Naive B cell (primary cell): ENCODE data around the gene PPDPF. TPM values are rescaled to one million over a fixed set of nuclear protein-coding genes. Genes with fewer than 3 reads are reported as not detected.
"Not testable (repeated sequence)": the region's sequence is repeated elsewhere in the genome, so short reads cannot be mapped to it uniquely, and the experiment has no call there.

Experiments used
- ATAC-seq, 2 donors: fragments of 150-1000 bp; cut with Tn5 transposase; 2 replicates each; pipeline ENCODE4 v1.10.0; 2021; ENCODE audit warnings: low read depth in 2 of 2, mild to moderate bottlenecking in 2 of 2, moderate library complexity in 2 of 2
- DNase-seq: peaks from one replicate; pipeline ENCODE4 v3.0.0; 2022
- H3K27ac Mint-ChIP-seq, 6 donors: one replicate each; pipeline ENCODE4 v1.8.0; 2020 to 2022; ENCODE audit warnings: mild to moderate bottlenecking in 6 of 6, mixed read lengths in 6 of 6, moderate library complexity in 5 of 6, inconsistent platforms in 2 of 6
- H3K27me3 Mint-ChIP-seq, 3 donors: one replicate each; pipeline ENCODE4 v1.8.0; 2021 to 2022; ENCODE audit warnings: mixed read lengths in 3 of 3, mild to moderate bottlenecking in 1 of 3
- H3K36me3 Mint-ChIP-seq, 2 donors: one replicate each; pipeline ENCODE4 v1.8.0; 2020 to 2022; ENCODE audit warnings: mixed read lengths in 2 of 2, inconsistent platforms in 1 of 2, mild to moderate bottlenecking in 1 of 2
- H3K4me1 Mint-ChIP-seq, 3 donors: one replicate each; pipeline ENCODE4 v1.8.0; 2020 to 2022; ENCODE audit warnings: mixed read lengths in 3 of 3, inconsistent platforms in 1 of 3, mild to moderate bottlenecking in 1 of 3, moderate library complexity in 1 of 3
- H3K4me3 Mint-ChIP-seq, 8 donors: one replicate each; pipeline ENCODE4 v1.8.0; 2020 to 2022; ENCODE audit warnings: mild to moderate bottlenecking in 8 of 8, mixed read lengths in 8 of 8, moderate library complexity in 8 of 8, inconsistent platforms in 2 of 8
- H3K9me3 Mint-ChIP-seq, 7 donors: one replicate each; pipeline ENCODE4 v1.8.0; 2020 to 2022; ENCODE audit warnings: mixed read lengths in 7 of 7, mild to moderate bottlenecking in 5 of 7, inconsistent platforms in 2 of 7, moderate library complexity in 1 of 7
- polyA plus RNA-seq, 6 donors: library from polyadenylated mRNA; unstranded; fragments of 300-500 nt; fragmentation: Illumina TruSeq; gene quantifications; one replicate each; pipeline ENCODE4 v1.2.3, GENCODE V29; 2021; ENCODE audit warnings: low read depth in 6 of 6

Gene PPDPF
- polyA plus RNA-seq, 6 donors from 2014 or later, result 40.2 to 132 (median 67.5) TPM

- Mint-ChIP-seq H3K36me3 (no peaks in the 10 kb centered on the region), H3K27me3 (no peaks in the 10 kb centered on the region), H3K27ac (peak overlapping the region in 2 of 6 donors; percentile 76 to 88), H3K9me3 (no peaks in the 10 kb centered on the region), H3K4me1 (peaks cover 20 to 30% (median 22%) of the 10 kb centered on the region in 3 donors), H3K4me3 (peak overlapping the region in 7 of 8 donors; percentile 39 to 93 (median 85))
- peak; percentile 35 for DNase-seq
- ATAC-seq, result peak; percentile 7 to 12
Observed at GRCh38 chr20:63567136-63567385, 46.5 kb downstream of the PPDPF start.

GRCh38 chr20:63567386-63568169 is 47.0 kb downstream of the PPDPF start:
- peak overlapping the region; percentile 84 to 93 (median 88) for H3K4me3 Mint-ChIP-seq
- H3K36me3 Mint-ChIP-seq, result no peaks in the 10 kb centered on the region
- H3K9me3 Mint-ChIP-seq, result no peaks in the 10 kb centered on the region
- DNase-seq, result peak; percentile 76
- H3K27ac Mint-ChIP-seq, result peak overlapping the region; percentile 66 to 92 (median 82)
- peaks cover 20 to 30% (median 22%) of the 10 kb centered on the region in 3 donors for H3K4me1 Mint-ChIP-seq
- ATAC-seq, result peak; percentile 79 to 82
- no peaks in the 10 kb centered on the region for H3K27me3 Mint-ChIP-seq

DNA sequence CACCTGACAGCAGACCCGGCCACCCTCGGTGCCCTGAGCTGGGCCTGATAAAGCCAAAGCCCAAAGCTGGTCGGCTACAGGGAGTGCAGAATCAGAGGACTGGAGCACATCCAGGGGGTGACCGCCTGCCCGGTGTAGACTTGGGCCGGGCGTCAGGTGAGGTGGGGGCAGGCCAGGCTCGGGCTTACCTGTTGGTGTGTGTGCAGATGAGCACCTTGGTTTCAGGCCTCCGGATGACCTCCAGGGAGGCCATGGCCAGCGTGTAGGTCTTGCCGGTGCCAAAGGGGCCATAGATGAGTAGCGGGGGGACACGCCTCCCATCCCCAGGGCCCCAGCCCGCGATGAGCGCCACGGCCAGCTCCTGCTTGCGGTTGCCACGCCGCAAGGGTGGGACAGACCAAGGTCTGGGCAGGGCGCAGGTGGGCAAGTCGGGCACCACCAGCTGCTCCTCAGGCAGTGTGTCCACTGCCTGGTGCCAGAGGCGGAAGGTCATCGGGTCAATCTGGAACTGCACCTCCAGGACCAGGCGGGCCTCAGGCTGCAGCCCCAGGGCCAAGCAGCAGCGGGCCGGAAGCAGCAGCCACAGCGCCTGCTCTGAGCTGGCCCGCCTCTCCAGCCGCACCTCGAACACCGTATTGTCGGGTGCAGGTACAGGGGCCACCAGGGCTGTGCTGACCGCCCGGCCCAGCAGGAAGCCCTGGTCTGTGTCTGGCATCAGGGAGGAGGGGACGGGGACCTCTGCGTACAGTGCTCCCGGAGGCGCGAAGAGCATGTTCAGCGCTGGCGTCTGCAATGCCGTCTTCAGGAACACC is 47.8 kb downstream of the PPDPF start:
- no peaks in the 10 kb centered on the region for H3K27me3 Mint-ChIP-seq
- H3K36me3 Mint-ChIP-seq, result no peaks in the 10 kb centered on the region
- H3K4me3 Mint-ChIP-seq, result peak overlapping the region; percentile 84 to 93 (median 88)
- DNase-seq (no peak), ATAC-seq (peak; percentile 3 to 8)
- peaks cover 20 to 31% (median 22%) of the 10 kb centered on the region in 3 donors for H3K4me1 Mint-ChIP-seq
- H3K9me3 Mint-ChIP-seq, result no peaks in the 10 kb centered on the region
- H3K27ac Mint-ChIP-seq, result peak overlapping the region; percentile 66 to 92 (median 82)

- H3K9me3 Mint-ChIP-seq, result no peaks in the 10 kb centered on the region
- H3K4me1 Mint-ChIP-seq, result peaks cover 22 to 35% (median 28%) of the 10 kb centered on the region in 3 donors
- peak overlapping the region in 2 of 6 donors; percentile 67 to 76 for H3K27ac Mint-ChIP-seq
Observed at GRCh38 chr20:63568986-63569949, 48.7 kb downstream of the PPDPF start.

DNA sequence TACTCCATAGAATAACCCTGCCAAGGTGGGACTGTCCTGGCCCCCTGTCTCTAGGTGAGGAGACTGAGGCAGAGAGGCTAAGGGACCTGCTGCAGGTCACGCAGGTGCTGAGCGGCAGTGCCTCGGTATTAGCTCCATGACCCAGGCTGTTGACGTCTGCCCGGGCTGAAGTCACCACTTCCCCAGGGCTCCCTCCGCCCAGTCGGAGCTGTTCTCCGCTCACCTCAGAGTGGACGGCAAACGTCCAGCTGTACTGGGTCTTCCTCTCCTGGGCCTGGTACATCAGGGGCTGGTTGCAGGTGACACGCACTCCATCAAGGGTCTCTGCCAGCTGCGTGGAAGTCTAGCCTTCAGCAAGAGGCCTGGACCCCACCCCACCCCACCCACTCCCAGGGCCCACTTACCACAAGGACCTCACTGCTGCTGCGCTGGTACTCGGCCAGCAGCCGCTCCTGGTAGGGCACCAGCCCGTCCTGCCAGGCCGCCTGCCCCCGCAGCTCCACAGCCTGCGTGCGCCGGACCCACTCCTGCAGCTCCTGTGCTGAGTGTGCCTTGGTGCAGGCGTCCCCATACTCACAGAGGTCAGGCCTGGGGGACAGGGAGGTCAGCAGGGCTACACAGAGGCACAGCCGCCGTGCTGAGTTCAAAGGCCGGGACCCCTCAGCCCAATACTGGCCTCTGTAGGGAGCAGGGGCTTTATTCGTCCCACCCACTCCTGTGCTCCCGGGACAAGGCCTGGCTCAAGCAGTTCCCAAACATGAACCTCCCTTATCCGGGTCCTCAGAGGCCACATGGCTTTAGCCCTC is 49.9 kb downstream of the PPDPF start:
- H3K27me3 Mint-ChIP-seq, result no peaks in the 10 kb centered on the region
- peaks cover 26 to 35% (median 28%) of the 10 kb centered on the region in 3 donors for H3K4me1 Mint-ChIP-seq
- no peaks in the 10 kb centered on the region for H3K9me3 Mint-ChIP-seq
- DNase-seq (no peak), ATAC-seq (no peak)
- peak overlapping the region in 6 of 8 donors; percentile 41 to 85 (median 52) for H3K4me3 Mint-ChIP-seq
- no peaks in the 10 kb centered on the region for H3K36me3 Mint-ChIP-seq
- H3K27ac Mint-ChIP-seq, result peak overlapping the region in 1 of 6 donors; percentile 38

More at GRCh38 chr20:63568986-63569949, 48.7 kb downstream of the PPDPF start:
- Mint-ChIP-seq H3K36me3 (no peaks in the 10 kb centered on the region), H3K27me3 (no peaks in the 10 kb centered on the region), H3K4me3 (peak overlapping the region; percentile 52 to 93 (median 82))
- DNase-seq, result no peak
- no peak for ATAC-seq

GRCh38 chr20:63571087-63571478 is 50.5 kb downstream of the PPDPF start:
- H3K36me3 Mint-ChIP-seq, H3K27me3 Mint-ChIP-seq, DNase-seq, H3K9me3 Mint-ChIP-seq, H3K27ac Mint-ChIP-seq, H3K4me3 Mint-ChIP-seq, ATAC-seq: not testable (repeated sequence)
- peaks cover 26 to 35% (median 28%) of the 10 kb centered on the region in 3 donors for H3K4me1 Mint-ChIP-seq

Other genes with a start within 250 kb of the PPDPF start
- gene ARFGAP1, start 248.0 kb upstream of the PPDPF start, polyA plus RNA-seq, result 10 to 100 TPM in 4 of 6 donors, 1 to 10 TPM in 2; 8.2 to 17.7 (median 11.7) TPM
- gene COL20A1, start 227.6 kb upstream of the PPDPF start, polyA plus RNA-seq, result not detected
- not detected for gene CHRNA4, start 159.4 kb upstream of the PPDPF start, polyA plus RNA-seq
- gene KCNQ2, start 48.1 kb upstream of the PPDPF start, polyA plus RNA-seq, result 1 to 10 TPM in 1 of 6 donors, under 1 TPM in 1, not detected in 4; 0.54 to 1.1 TPM
- 1 to 10 TPM in 1 of 6 donors, under 1 TPM in 3, not detected in 2; 0.12 to 1.4 (median 0.28) TPM for gene EEF1A2, start 21.7 kb upstream of the PPDPF start, polyA plus RNA-seq
- 1 to 10 TPM in 1 of 6 donors, under 1 TPM in 5; 0.10 to 1.3 (median 0.51) TPM for gene PTK6, start 16.6 kb downstream of the PPDPF start, polyA plus RNA-seq
- gene SRMS, start 27.0 kb downstream of the PPDPF start, polyA plus RNA-seq, result not detected
- gene FNDC11, start 33.4 kb downstream of the PPDPF start, polyA plus RNA-seq, result 1 to 10 TPM in 5 of 6 donors, under 1 TPM in 1; 0.08 to 5.2 (median 1.8) TPM
- gene HELZ2, start 53.5 kb downstream of the PPDPF start, polyA plus RNA-seq, result 10 to 100 TPM in 3 of 6 donors, 1 to 10 TPM in 3; 2.5 to 11.6 (median 9.3) TPM
- gene GMEB2, start 106.3 kb downstream of the PPDPF start, polyA plus RNA-seq, result 10 to 100 TPM in 1 of 6 donors, 1 to 10 TPM in 5; 3.1 to 16.0 (median 8.6) TPM
- 1 to 10 TPM; 1.2 to 4.2 (median 2.5) TPM for gene STMN3, start 132.7 kb downstream of the PPDPF start, polyA plus RNA-seq
- gene RTEL1, start 137.5 kb downstream of the PPDPF start, polyA plus RNA-seq, result 1 to 10 TPM in 5 of 6 donors, not detected in 1; 1.5 to 6.5 (median 3.0) TPM
- gene TNFRSF6B, start 175.9 kb downstream of the PPDPF start, polyA plus RNA-seq, result not detected
- 10 to 100 TPM; 35.6 to 62.9 (median 45.8) TPM for gene ARFRP1, start 187.2 kb downstream of the PPDPF start, polyA plus RNA-seq
- gene ZGPAT, start 187.3 kb downstream of the PPDPF start, polyA plus RNA-seq, result 10 to 100 TPM; 25.5 to 58.2 (median 28.1) TPM
- 10 to 100 TPM in 1 of 6 donors, 1 to 10 TPM in 5; 4.9 to 19.0 (median 8.8) TPM for gene LIME1, start 215.9 kb downstream of the PPDPF start, polyA plus RNA-seq
- 1 to 10 TPM in 3 of 6 donors, under 1 TPM in 2, not detected in 1; 0.36 to 1.4 (median 1.3) TPM for gene SLC2A4RG, start 219.0 kb downstream of the PPDPF start, polyA plus RNA-seq